NCI-H446 treated with DMSO at 0.1 percent for 48 hours (cell line): ENCODE measurements around the gene UFSP2.

ENCODE experiments used
- DNase-seq: peaks from one replicate; lab custom pipeline; 2025; lab: John Stamatoyannopoulos, UW

UFSP2 gene

GRCh38 chr4:185426960-185427688 lies 1.4 kb upstream of the UFSP2 start:
- no peak for DNase-seq

DNA sequence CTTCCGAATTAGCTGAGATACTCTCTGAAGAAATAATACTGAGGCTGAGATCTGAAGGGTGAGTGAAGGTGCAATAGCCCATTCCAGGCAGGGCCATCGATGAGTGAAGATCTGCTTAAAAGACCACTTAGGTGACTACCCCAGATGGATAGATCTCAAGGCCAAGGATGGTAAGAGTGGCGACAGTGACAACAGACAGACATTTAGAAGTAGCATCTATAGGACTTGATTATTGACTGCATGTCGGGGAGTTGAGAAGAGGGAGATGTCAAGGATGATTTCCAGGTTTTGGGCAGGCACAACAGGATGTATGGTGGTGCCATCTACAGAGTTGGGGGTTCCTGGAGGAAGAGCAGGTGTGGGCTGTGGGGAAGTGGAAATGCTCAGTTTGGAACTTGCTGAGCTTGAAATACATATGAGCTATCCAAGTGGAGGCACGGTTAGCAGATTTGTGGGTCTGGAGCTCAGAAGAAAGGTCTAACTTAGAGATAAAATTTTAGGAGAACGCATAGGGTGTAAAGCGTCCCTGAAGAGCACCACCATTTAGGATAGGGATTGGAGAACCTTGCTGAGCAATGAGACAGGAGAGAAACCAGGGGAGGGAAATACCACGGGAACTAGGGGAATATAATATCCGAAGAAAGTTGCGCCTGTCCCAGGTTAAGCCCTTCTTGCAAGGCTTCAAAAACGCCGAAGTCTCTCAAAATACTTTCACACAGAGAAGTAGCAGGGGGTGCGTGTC lies 688 bp downstream of the UFSP2 start:
- DNase-seq: no peak

- no peak for DNase-seq
Measured at GRCh38 chr4:185421366-185422124, 4.2 kb downstream of the UFSP2 start.

DNA sequence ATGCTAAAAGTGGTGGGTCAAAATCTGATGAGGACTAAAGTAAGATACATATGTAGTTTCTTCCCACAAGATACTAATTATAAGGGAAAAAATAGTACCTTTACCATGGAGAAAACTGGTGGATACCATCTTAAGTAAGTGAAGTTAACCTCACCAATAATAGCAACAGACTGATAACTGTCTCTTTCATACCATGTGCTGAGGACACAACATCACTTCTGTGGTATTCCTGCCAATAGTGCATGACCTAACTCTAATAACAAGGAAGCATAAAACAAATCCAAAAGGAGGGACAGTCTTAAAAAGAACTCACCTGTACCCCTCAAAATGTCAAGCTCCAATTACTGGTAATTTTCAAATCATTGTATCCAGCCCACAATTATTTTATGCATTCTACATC lies 8.8 kb downstream of the UFSP2 start:
- DNase-seq: no peak

DNA sequence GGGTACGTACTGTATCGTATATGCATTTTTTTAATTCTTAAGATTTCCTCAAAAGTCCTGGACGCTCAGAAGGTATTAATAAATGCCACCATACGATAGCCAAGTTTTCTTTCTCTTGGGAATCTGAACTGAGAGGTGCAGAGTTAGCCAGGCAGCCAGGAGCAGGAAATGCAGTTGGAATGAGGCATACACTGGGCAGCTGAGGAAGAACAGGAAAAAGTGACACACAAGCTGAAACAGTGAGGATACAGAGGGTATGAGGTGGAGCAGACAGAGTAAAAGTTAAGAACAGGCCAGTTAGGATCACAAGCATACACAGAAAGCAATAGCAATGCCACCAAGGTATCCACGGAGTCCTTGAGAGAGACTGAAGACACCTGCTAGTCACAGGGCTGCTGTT lies 13.4 kb downstream of the UFSP2 start:
- DNase-seq: no peak

DNA sequence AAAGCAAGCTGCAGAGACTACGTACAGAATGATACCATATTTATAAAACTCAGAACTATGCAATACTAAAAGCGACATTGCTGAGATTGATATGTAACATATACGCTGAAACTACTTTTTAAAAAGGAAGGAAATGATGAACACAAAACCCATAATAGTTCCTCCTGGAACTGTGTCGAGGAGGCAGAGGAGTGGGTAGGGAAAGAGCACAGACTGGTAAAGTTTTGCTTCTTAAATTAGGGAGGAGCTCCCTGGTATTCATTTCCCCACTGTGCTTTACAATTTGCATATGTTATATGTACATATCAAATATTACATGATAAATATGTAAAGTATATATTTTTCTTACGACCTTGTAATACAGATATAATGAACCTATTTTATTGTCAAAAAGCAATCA lies 13.9 kb downstream of the UFSP2 start:
- no peak for DNase-seq

DNA sequence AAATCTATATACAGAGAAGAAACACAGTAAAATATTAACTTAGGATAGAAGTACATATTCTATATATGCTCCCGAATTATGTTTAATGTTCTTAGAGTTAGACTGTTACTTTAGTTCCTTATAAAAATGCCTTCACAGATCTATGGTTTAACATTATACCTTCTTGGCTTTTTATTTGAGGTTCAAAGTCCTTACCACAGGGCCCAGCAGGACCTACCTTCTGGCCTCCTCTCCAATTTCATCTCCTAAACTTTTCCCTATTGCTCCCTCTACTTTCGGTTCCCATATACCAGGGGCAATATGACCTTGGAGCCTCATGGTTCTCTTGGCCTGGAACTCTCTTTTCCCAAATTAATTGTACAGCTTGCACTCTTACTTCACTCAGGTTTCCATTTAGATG lies 17.3 kb downstream of the UFSP2 start:
- DNase-seq: no peak

DNA sequence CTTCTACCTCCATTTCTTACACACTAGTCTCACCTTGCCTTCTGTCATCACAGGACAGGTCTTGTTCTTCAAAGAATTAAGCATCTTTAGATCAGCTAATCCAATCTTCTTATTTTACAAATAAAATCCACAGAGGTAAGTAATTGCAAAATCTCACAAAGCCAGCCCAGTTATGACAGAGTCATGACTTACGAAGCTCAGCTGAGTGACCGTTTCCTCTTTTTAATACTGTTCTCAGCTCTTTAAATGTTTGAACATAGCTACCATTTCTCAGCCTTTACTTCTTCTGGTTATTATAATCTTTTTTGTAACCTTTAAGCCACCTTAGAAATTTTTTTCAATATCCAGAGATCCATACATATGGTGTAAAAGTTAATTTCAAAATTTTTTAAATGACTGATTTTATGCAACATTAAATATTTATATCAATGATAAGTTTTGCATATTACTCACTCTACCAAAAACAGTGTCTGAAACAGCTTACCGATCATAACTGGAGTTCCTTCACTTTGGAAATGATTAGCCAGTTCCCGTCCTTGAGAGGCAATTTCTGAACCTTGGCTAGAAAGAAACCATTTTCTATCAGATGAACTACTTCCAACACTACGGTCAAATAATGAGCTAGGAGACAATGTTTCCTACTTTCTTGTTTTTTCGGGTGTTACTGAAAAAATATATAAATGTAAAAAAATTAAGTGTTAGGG lies 20.3 kb downstream of the UFSP2 start:
- DNase-seq: no peak

- no peak for DNase-seq
Measured at GRCh38 chr4:185404031-185404430, 21.7 kb downstream of the UFSP2 start.

DNA sequence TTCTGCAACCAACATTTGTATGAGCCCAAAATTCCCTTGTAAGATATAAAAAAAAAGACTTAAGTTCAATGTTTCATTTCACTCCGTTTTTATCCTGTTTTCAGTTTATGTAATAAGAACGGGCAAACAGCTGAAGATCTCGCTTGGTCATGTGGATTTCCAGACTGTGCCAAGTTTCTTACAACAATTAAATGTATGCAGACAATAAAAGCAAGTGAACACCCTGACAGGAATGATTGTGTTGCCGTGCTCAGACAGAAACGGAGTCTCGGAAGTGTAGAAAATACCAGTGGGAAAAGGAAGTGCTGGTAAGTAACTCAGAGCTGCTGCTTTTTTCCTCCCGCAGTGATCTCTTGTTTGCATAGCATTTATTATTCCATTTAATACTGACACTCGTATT lies 26.3 kb downstream of the UFSP2 start:
- no peak for DNase-seq

DNA sequence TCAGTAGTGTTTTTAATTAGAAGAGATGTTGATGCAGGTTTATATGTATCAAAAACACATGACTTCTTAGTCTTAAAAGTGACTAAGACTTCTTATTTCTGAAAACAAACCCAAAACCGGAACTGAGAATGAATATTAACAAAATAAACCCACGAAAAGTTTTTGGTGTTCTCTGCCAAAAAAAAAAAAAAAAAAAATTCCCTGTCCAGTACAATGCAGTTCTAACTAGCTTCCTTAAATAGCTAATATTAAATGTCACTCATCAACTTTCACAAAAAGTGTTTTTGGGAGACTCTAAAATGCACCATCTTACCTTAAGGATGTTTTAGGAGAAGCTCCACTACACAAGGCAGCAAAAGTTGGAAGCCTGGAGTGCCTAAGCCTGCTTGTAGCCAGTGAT lies 27.1 kb downstream of the UFSP2 start:
- DNase-seq: no peak

DNA sequence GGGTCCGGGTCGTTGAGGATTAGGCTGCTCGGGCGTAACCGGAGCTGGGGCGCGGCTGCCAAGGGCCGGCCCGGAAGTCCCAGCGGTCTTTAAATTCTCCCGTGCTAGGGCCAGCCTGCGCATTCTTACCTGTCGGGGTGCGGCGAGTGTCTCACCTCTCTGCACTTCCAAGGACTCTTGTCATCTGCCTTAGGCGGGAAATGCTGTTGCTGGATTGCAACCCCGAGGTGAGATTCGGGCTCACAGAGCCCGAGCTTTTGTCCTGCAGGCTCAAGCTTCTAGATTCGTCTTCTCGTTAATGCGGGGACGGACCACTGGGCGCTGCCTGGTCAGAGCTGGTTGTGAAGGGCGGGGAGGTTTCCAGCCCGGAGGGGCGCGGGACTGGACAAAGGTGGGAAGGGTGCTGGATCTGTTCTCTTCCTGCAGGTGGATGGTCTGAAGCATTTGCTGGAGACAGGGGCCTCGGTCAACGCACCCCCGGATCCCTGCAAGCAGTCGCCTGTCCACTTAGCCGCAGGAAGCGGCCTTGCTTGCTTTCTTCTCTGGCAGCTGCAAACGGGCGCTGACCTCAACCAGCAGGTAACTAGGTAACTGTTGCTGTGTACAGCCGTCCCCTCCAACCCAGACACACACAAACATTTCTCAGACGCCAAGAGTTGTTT lies 28.9 kb downstream of the UFSP2 start, which contains the start of gene ANKRD37:
Gene ANKRD37, plus strand, starts transcription at position 118 of the 662 bp plus-strand sequence. Its CDS starts 83 bp downstream, at position 201.
- DNase-seq: no peak

DNA sequence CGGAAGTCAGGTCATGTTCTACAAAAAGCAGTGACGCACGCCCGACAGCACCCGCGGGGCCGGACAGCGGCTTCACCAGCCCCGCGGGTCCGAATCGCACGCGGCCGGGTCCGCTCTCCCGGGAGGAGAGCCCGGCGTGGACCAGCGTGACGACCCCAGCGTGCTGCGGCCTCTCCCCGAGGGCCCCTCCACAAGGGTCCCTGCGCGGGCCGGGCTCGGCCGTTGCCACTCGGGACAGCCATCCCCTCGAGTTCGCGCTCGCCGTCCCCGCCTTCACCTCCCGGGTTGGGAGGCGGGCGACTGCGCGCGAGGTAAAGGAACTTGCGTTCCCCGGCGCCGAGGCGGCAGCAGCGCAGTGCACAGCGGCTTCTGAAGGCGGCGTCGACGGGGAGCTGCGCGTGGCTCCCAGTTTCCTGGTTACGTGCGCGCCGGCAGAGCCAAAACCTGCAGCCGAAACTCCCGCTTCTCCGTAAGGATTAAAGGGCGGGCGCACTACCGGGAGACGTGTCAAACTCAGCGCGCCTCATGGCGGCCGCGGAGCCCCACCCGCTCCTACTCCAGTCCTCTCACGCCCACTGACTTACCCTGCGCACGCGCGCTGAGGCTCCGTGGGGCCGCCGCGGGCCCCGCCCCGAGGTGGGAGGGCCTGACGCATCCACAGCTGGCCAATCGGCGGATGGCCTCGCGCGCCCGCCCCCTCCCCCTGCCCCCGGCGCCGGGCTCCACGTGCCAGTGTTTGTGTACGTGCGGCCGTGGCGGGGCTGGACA lies 29.6 kb downstream of the UFSP2 start:
- peak; percentile 91 for DNase-seq

GRCh38 chr4:185395238-185395955 lies 30.4 kb downstream of the UFSP2 start, which contains the start of gene LRP2BP:
Gene LRP2BP (minus strand): TSS chr4:185395924. CDS start chr4:185378186, 17,738 bp downstream.
- DNase-seq: no peak

GRCh38 chr4:185394568-185395237 lies 31.1 kb downstream of the UFSP2 start:
- no peak for DNase-seq

- DNase-seq: no peak
Measured at GRCh38 chr4:185392156-185392555, 33.6 kb downstream of the UFSP2 start.

DNA sequence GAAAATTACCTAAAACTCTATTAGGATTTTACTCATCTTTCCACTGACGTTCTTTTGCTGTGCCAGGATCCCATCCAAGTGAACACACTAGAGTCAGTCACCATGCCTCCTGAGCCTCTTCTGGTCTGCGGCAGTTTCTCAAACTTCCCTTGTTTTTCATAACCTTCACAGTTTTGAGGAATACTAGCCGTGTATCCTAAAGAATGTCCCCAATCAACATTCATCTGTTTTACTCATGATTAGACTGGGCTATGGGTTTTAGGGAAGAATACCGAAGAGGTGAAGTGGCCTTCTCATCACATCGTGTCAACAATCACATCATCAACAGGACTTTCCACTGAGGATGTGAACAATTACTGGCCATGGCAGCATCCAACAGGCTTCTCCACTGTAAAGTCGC lies 34.8 kb downstream of the UFSP2 start:
- no peak for DNase-seq

- DNase-seq: no peak
Measured at GRCh38 chr4:185387957-185388356, 37.8 kb downstream of the UFSP2 start.

DNA sequence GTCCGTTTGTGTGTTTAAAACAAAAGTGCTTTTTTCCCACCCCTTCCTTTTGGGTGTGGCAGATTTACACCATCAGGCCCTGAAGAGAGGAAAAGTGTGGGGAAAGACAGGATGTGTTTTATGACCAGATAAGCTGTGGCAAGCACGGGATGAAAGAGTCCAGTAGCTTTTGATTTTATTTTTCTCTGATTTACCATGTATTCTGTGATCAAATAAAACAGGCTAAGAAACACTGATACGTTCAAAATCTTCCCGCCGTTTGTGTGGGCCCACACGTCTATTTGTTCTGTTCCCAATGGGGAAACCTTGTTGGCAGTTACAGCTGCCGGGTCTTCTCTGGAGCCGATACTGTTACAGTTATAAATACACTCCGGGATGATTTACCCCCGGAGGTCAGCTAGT lies 40.8 kb downstream of the UFSP2 start:
- no peak for DNase-seq
